SK-N-SH (cell line): Measurements from ENCODE around the gene TMPRSS2. TPM values are rescaled to one million over a fixed set of nuclear protein-coding genes. Genes with fewer than 3 reads are reported as not detected.

Source experiments
- CTCF ChIA-PET: fragments of 300-600, 350-600 bp; formaldehyde crosslinking; extraction: SDS; loops from one replicate; lab custom pipeline; 2021; lab: Yijun Ruan, JAX
- POLR2A ChIA-PET: fragments of 350-600 bp; sonication (Branson Sonifier 250); formaldehyde crosslinking; extraction: SDS; loops from one replicate; lab custom pipeline; 2020; ENCODE audit warnings: antibody characterized with exemption, inconsistent platforms; lab: Yijun Ruan, JAX
- DNase-seq: peaks from one replicate; pipeline ENCODE4 v3.0.0; 2012
- H2AFZ ChIP-seq: fragments of 200-600 bp; sonication (generic); 2 replicates; pipeline ENCODE4 v1.8.1; 2016; ENCODE audit warnings: antibody characterized with exemption, mild to moderate bottlenecking, low read depth
- H3F3A ChIP-seq: fragments of 200-600 bp; sonication (generic); replicated peaks from 2 replicates; pipeline ENCODE3; 2016; ENCODE audit warnings: antibody characterized with exemption, mild to moderate bottlenecking; ENCODE audit not compliant: insufficient read depth
- H3K27ac ChIP-seq, 2 experiments: fragments of 200-500 bp in 1 of 2; fragments of 200-600 bp in 1 of 2; sonication (Bioruptor generic) in 1 of 2; sonication (generic), shearing (Covaris generic) in 1 of 2; 2 replicates each; pipeline versions ENCODE4 v1.5.1 to v1.6.1; 2014 to 2016; ENCODE audit warnings: low read depth in 2 of 2, inconsistent platforms in 1 of 2, low read length in 1 of 2, mild to moderate bottlenecking in 1 of 2, mixed read lengths in 1 of 2
- H3K27me3 ChIP-seq: fragments of 200-600 bp; sonication (generic), shearing (Covaris generic); 2 replicates; pipeline ENCODE4 v1.6.1; 2016; ENCODE audit warnings: mixed run types; ENCODE audit not compliant: insufficient read depth
- H3K36me3 ChIP-seq, 2 experiments: fragments of 200-500 bp in 1 of 2; fragments of 200-600 bp in 1 of 2; sonication (Bioruptor generic) in 1 of 2; sonication (generic) in 1 of 2; replicated peaks in 1 of 2; 2 replicates each; pipeline versions ENCODE3 to v1.5.1; 2014 to 2016; ENCODE audit warnings: low read length in 1 of 2, mild to moderate bottlenecking in 1 of 2; ENCODE audit not compliant: insufficient read depth in 2 of 2, control insufficient read depth in 1 of 2
- H3K4me1 ChIP-seq, 2 experiments: fragments of 200-500 bp in 1 of 2; fragments of 200-600 bp in 1 of 2; sonication (Bioruptor generic) in 1 of 2; sonication (generic), shearing (Covaris generic) in 1 of 2; 2 replicates each; pipeline versions ENCODE4 v1.5.1 to v1.6.1; 2014 to 2016; ENCODE audit warnings: low read depth in 1 of 2, low read length in 1 of 2, mixed run types in 1 of 2; ENCODE audit not compliant: insufficient read depth in 2 of 2, control insufficient read depth in 1 of 2
- H3K4me2 ChIP-seq: fragments of 200-600 bp; sonication (generic), shearing (Covaris generic); 2 replicates; pipeline ENCODE4 v1.6.1; 2017; ENCODE audit warnings: mixed run types
- H3K4me3 ChIP-seq, 2 experiments: fragments of 200-500 bp in 1 of 2; fragments of 200-600 bp in 1 of 2; sonication (Bioruptor generic) in 1 of 2; sonication (generic), shearing (Covaris generic) in 1 of 2; 2 replicates each; pipeline versions ENCODE4 v1.5.1 to v1.8.1; 2014 to 2016; ENCODE audit warnings: low read depth in 2 of 2, inconsistent platforms in 1 of 2, low read length in 1 of 2, mild to moderate bottlenecking in 1 of 2, mixed read lengths in 1 of 2, moderate library complexity in 1 of 2
- H3K79me2 ChIP-seq: fragments of 200-600 bp; sonication (generic); 2 replicates; pipeline ENCODE4 v1.8.1; 2017; ENCODE audit warnings: mild to moderate bottlenecking; ENCODE audit not compliant: insufficient read depth
- H3K9ac ChIP-seq: fragments of 200-600 bp; sonication (generic); 2 replicates; pipeline ENCODE4 v1.6.1; 2017; ENCODE audit warnings: mixed run types
- H3K9me2 ChIP-seq: fragments of 200-600 bp; sonication (generic); 2 replicates; pipeline ENCODE4 v1.6.1; 2017; ENCODE audit warnings: mixed run types
- H3K9me3 ChIP-seq: fragments of 200-600 bp; sonication (generic); 2 replicates; pipeline ENCODE4 v1.6.1; 2017; ENCODE audit warnings: mixed run types, mild to moderate bottlenecking, moderate library complexity
- H4K20me1 ChIP-seq: fragments of 200-600 bp; sonication (generic); 2 replicates; pipeline ENCODE4 v1.6.1; 2017; ENCODE audit warnings: mild to moderate bottlenecking, mixed run types; ENCODE audit not compliant: insufficient read depth
- FOXJ3 ChIP-seq: sonication (generic); formaldehyde crosslinking; IDR thresholded peaks from 2 replicates; pipeline ENCODE4 v1.5.1; 2020; ENCODE audit warnings: mild to moderate bottlenecking, missing genetic modification reagents
- GABPA ChIP-seq: IDR thresholded peaks from 2 replicates; pipeline ENCODE4 v1.4.0; 2012; ENCODE audit warnings: low read depth, mild to moderate bottlenecking
- GATA2 ChIP-seq: sonication (generic); formaldehyde crosslinking; IDR thresholded peaks from 2 replicates; pipeline ENCODE4 v1.5.0; 2020; ENCODE audit warnings: mild to moderate bottlenecking, missing genetic modification reagents
- JUND ChIP-seq: IDR thresholded peaks from 2 replicates; pipeline ENCODE4 v1.4.0; 2012
- MEF2A ChIP-seq: IDR thresholded peaks from 2 replicates; pipeline ENCODE4 v1.4.0; 2012; ENCODE audit warnings: low read depth, borderline replicate concordance
- MXI1 ChIP-seq: IDR thresholded peaks from 2 replicates; pipeline ENCODE4 v1.6.1; 2012; ENCODE audit warnings: mild to moderate bottlenecking, low read depth, low read length, improper control_type of control experiment
- RCOR1 ChIP-seq: fragments of 150-350 bp; IDR thresholded peaks from 2 replicates; pipeline ENCODE4 v1.6.1; 2017; ENCODE audit warnings: antibody characterized with exemption, low read length
- RFX5 ChIP-seq: IDR thresholded peaks from 2 replicates; pipeline ENCODE4 v1.6.1; 2012; ENCODE audit warnings: mild to moderate bottlenecking, improper control_type of control experiment, low read length
- SIN3A ChIP-seq: IDR thresholded peaks from 2 replicates; pipeline ENCODE4 v1.6.1; 2012; ENCODE audit warnings: low read depth, mild to moderate bottlenecking, low read length, moderate library complexity, borderline replicate concordance
- SMC3 ChIP-seq: IDR thresholded peaks from 2 replicates; pipeline ENCODE4 v1.6.1; 2012; ENCODE audit warnings: low read depth, low read length, improper control_type of control experiment
- TCF12 ChIP-seq: IDR thresholded peaks from 2 replicates; pipeline ENCODE4 v1.4.0; 2012
- TEAD4 ChIP-seq: IDR thresholded peaks from 2 replicates; pipeline ENCODE4 v1.4.0; 2012; ENCODE audit warnings: mild to moderate bottlenecking, borderline replicate concordance; ENCODE audit not compliant: insufficient read depth
- WGBS: methylation state at CpG from one replicate; pipeline ENCODE4 v1.1.6; 2017; ENCODE audit warnings: low lambda C conversion rate; 5-methylcytosine and 5-hydroxymethylcytosine counted together
- polyA plus RNA-seq, 3 experiments: library from polyadenylated mRNA; depleted of rRNA; stranded (reverse); fragments of >200 nt; gene quantifications; 2 replicates each; pipeline ENCODE4 v1.2.3, GENCODE V29; 2012
- TF ChIP-seq, protein P1 (sequence below): fragments of 150-350 bp; IDR thresholded peaks from 2 replicates; pipeline ENCODE4 v1.6.1; 2016; ENCODE audit warnings: mild to moderate bottlenecking, low read depth, low read length
- TF ChIP-seq, protein P2 (sequence below): IDR thresholded peaks from 2 replicates; pipeline ENCODE4 v1.6.1; 2012; ENCODE audit warnings: mild to moderate bottlenecking, low read depth, low read length, moderate library complexity
- TF ChIP-seq, protein P3 (sequence below): IDR thresholded peaks from 2 replicates; pipeline ENCODE4 v1.4.0; 2012; ENCODE audit warnings: low read depth, borderline replicate concordance
- TF ChIP-seq, protein P4 (sequence below): fragments of 150-350 bp; IDR thresholded peaks from 2 replicates; pipeline ENCODE4 v1.6.1; 2017; ENCODE audit warnings: antibody characterized with exemption, low read length, low read depth, borderline replicate concordance

TMPRSS2 gene
- polyA plus RNA-seq, 1 of the 3 experiments (the other 2 are of a cell fraction): not detected

DNA sequence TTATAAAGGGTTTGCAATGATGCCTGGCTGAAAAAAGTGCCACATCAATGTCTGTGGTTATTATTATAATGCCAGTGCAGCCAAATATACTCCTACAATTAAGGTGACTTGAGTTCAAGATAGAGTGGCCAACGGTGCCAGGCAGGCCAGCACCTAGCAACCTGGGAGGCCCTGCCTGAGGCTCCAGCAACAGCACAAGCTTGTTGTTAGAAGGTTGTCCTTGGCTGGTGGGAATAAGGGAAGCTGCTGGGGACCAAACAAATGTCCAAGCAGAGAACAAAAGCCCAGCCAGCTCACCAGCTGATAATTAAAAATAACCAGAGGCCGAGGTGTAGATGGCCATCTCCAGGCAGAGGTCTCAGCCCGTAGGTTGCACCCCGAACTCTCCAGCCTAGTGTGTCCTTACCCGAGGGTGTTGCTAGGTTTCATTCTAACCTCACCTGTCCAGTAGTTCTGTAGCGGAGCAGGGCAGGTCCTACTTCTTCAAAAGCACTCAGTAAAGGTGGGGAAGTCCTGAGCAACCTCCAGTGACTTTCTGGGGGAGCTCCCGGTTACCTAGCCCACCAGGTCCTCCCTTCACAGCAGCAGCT lies 1.9 kb downstream of the TMPRSS2 start:
- Histone ChIP-seq H3K36me3 (no peaks in the 10 kb centered on the region), H3K79me2 (no peaks in the 10 kb centered on the region), H3K4me1 (no peaks in the 10 kb centered on the region), H3K9me2 (no peaks in the 10 kb centered on the region), H3K27ac (no peak overlapping the region), H3K9ac (no peak overlapping the region), H4K20me1 (no peaks in the 10 kb centered on the region), H3K9me3 (no peaks in the 10 kb centered on the region), H3K4me2 (no peak overlapping the region), H2AFZ (no peak overlapping the region), H3K4me3 (no peak overlapping the region), H3K27me3 (peaks cover 26% of the 10 kb centered on the region; the same call in 1 of the 2 replicates), H3F3A (no peaks in the 10 kb centered on the region)
- 8% methylated on average over 7 of the region's 7 CpGs for WGBS
- POLR2A ChIA-PET: no interaction called here
- CTCF ChIA-PET: interaction anchor here (1.7 kb wide), 1 partner anchor 223 kb away, joined by 5 read pairs; no protein-coding TSS in a partner anchor
- DNase-seq: no peak
- TF ChIP-seq SIN3A (no peak), TCF12 (no peak), TEAD4 (no peak), MXI1 (no peak), FOXJ3 (CRISPR knock-in tag) (no peak), GATA2 (CRISPR knock-in tag) (no peak), MEF2A (no peak), GABPA (no peak), JUND (no peak), RFX5 (no peak), SMC3 (no peak), RCOR1 (no peak)
- TF ChIP-seq, protein P1, sequence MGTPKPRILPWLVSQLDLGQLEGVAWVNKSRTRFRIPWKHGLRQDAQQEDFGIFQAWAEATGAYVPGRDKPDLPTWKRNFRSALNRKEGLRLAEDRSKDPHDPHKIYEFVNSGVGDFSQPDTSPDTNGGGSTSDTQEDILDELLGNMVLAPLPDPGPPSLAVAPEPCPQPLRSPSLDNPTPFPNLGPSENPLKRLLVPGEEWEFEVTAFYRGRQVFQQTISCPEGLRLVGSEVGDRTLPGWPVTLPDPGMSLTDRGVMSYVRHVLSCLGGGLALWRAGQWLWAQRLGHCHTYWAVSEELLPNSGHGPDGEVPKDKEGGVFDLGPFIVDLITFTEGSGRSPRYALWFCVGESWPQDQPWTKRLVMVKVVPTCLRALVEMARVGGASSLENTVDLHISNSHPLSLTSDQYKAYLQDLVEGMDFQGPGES: no peak
- TF ChIP-seq, protein P2, sequence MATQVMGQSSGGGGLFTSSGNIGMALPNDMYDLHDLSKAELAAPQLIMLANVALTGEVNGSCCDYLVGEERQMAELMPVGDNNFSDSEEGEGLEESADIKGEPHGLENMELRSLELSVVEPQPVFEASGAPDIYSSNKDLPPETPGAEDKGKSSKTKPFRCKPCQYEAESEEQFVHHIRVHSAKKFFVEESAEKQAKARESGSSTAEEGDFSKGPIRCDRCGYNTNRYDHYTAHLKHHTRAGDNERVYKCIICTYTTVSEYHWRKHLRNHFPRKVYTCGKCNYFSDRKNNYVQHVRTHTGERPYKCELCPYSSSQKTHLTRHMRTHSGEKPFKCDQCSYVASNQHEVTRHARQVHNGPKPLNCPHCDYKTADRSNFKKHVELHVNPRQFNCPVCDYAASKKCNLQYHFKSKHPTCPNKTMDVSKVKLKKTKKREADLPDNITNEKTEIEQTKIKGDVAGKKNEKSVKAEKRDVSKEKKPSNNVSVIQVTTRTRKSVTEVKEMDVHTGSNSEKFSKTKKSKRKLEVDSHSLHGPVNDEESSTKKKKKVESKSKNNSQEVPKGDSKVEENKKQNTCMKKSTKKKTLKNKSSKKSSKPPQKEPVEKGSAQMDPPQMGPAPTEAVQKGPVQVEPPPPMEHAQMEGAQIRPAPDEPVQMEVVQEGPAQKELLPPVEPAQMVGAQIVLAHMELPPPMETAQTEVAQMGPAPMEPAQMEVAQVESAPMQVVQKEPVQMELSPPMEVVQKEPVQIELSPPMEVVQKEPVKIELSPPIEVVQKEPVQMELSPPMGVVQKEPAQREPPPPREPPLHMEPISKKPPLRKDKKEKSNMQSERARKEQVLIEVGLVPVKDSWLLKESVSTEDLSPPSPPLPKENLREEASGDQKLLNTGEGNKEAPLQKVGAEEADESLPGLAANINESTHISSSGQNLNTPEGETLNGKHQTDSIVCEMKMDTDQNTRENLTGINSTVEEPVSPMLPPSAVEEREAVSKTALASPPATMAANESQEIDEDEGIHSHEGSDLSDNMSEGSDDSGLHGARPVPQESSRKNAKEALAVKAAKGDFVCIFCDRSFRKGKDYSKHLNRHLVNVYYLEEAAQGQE: no peak
- TF ChIP-seq, protein P3, sequence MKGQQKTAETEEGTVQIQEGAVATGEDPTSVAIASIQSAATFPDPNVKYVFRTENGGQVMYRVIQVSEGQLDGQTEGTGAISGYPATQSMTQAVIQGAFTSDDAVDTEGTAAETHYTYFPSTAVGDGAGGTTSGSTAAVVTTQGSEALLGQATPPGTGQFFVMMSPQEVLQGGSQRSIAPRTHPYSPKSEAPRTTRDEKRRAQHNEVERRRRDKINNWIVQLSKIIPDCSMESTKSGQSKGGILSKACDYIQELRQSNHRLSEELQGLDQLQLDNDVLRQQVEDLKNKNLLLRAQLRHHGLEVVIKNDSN: no peak
- TF ChIP-seq, protein P4, sequence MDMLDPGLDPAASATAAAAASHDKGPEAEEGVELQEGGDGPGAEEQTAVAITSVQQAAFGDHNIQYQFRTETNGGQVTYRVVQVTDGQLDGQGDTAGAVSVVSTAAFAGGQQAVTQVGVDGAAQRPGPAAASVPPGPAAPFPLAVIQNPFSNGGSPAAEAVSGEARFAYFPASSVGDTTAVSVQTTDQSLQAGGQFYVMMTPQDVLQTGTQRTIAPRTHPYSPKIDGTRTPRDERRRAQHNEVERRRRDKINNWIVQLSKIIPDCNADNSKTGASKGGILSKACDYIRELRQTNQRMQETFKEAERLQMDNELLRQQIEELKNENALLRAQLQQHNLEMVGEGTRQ: no peak
